SK-N-SH treated with all-trans-retinoic acid at 6 μM for 48 hours (cell line): ENCODE results near the gene GLRB.

Experiments used
- ATAC-seq: fragments of 200-7000 bp; cut with Tn5 transposase; 3 replicates; pipeline ENCODE4 v1.9.1; 2020; ENCODE audit warnings: mild to moderate bottlenecking, moderate library complexity
- ARNTL ChIP-seq: fragments of 450-650 bp; formaldehyde crosslinking; IDR thresholded peaks from 2 replicates; pipeline ENCODE4 v1.5.0; 2020; ENCODE audit warnings: low read depth, mild to moderate bottlenecking, moderate library complexity, borderline replicate concordance
- BACH2 ChIP-seq: fragments of 250-450 bp; sonication (Bioruptor Pico); IDR thresholded peaks from 2 replicates; pipeline ENCODE4 v1.9.0; 2021; ENCODE audit warnings: mild to moderate bottlenecking, borderline replicate concordance
- CSDC2 ChIP-seq: fragments of 250-450 bp; sonication (Bioruptor Pico); IDR thresholded peaks from 2 replicates; pipeline ENCODE4 v1.5.0; 2020; ENCODE audit warnings: mild to moderate bottlenecking, moderate library complexity
- CSRNP3 ChIP-seq: fragments of 250-450 bp; sonication (Bioruptor Pico); IDR thresholded peaks from 2 replicates; pipeline ENCODE4 v1.5.1; 2021; ENCODE audit warnings: mild to moderate bottlenecking, moderate library complexity
- ESRRG ChIP-seq: fragments of 250-450 bp; sonication (Bioruptor Pico); IDR thresholded peaks from 2 replicates; pipeline ENCODE4 v1.6.1; 2021; ENCODE audit warnings: mild to moderate bottlenecking
- GLIS3 ChIP-seq: fragments of 250-450 bp; sonication (Bioruptor Pico); IDR thresholded peaks from 2 replicates; pipeline ENCODE4 v1.5.0; 2020; ENCODE audit warnings: mild to moderate bottlenecking, moderate library complexity
- ISL1 ChIP-seq: fragments of 250-450 bp; sonication (Bioruptor Pico); IDR thresholded peaks from 2 replicates; pipeline ENCODE4 v2.1.2; 2022; ENCODE audit warnings: mild to moderate bottlenecking, moderate library complexity
- OSR1 ChIP-seq: fragments of 250-450 bp; sonication (Bioruptor Pico); IDR thresholded peaks from 2 replicates; pipeline ENCODE4 v1.8.0; 2022; ENCODE audit warnings: moderate library complexity, mild to moderate bottlenecking, inconsistent platforms
- PATZ1 ChIP-seq: fragments of 250-450 bp; sonication (Bioruptor Pico); IDR thresholded peaks from 2 replicates; pipeline ENCODE4 v1.8.0; 2020; ENCODE audit warnings: mild to moderate bottlenecking, moderate library complexity, borderline replicate concordance
- POU6F1 ChIP-seq: fragments of 250-450 bp; sonication (Bioruptor Pico); IDR thresholded peaks from 2 replicates; pipeline ENCODE4 v1.8.0; 2021; ENCODE audit warnings: low read depth, mild to moderate bottlenecking, moderate library complexity, borderline replicate concordance
- PPARA ChIP-seq: fragments of 250-450 bp; sonication (Bioruptor Pico); IDR thresholded peaks from 2 replicates; pipeline ENCODE4 v1.5.0; 2020; ENCODE audit warnings: mild to moderate bottlenecking, borderline replicate concordance
- RARB ChIP-seq: fragments of 250-450 bp; sonication (Bioruptor Pico); IDR thresholded peaks from 2 replicates; pipeline ENCODE4 v1.8.0; 2021; ENCODE audit warnings: mild to moderate bottlenecking, moderate library complexity
- SNAI2 ChIP-seq: fragments of 250-450 bp; sonication (Bioruptor Pico); IDR thresholded peaks from 2 replicates; pipeline ENCODE4 v1.5.0; 2020; ENCODE audit warnings: mild to moderate bottlenecking, moderate library complexity
- TCF4 ChIP-seq: fragments of 250-450 bp; sonication (Bioruptor Pico); IDR thresholded peaks from 2 replicates; pipeline ENCODE4 v1.8.0; 2021; ENCODE audit warnings: mild to moderate bottlenecking, moderate library complexity, borderline replicate concordance
- TOX ChIP-seq: fragments of 250-450 bp; sonication (Bioruptor Pico); IDR thresholded peaks from 2 replicates; pipeline ENCODE4 v1.8.0; 2021; ENCODE audit warnings: mild to moderate bottlenecking, moderate library complexity, borderline replicate concordance
- TSHZ2 ChIP-seq: fragments of 250-450 bp; sonication (Bioruptor Pico); IDR thresholded peaks from 2 replicates; pipeline ENCODE4 v1.5.0; 2020; ENCODE audit warnings: mild to moderate bottlenecking, moderate library complexity
- ZC3H10 ChIP-seq: fragments of 250-450 bp; sonication (Bioruptor Pico); IDR thresholded peaks from 2 replicates; pipeline ENCODE4 v1.5.1; 2021; ENCODE audit warnings: mild to moderate bottlenecking, moderate library complexity
- ZFP3 ChIP-seq: fragments of 250-450 bp; sonication (Bioruptor Pico); IDR thresholded peaks from 2 replicates; pipeline ENCODE4 v1.5.0; 2020; ENCODE audit warnings: mild to moderate bottlenecking, moderate library complexity
- ZNF565 ChIP-seq: fragments of 450-650 bp; formaldehyde crosslinking; conservative IDR thresholded peaks from 2 replicates; pipeline ENCODE4 v1.5.0; 2020; ENCODE audit warnings: low read depth, mild to moderate bottlenecking, moderate library complexity
- ZNF70 ChIP-seq: fragments of 450-650 bp; formaldehyde crosslinking; IDR thresholded peaks from 2 replicates; pipeline ENCODE4 v1.5.0; 2020; ENCODE audit warnings: mild to moderate bottlenecking, moderate library complexity
- ZNF8 ChIP-seq: fragments of 450-650 bp; formaldehyde crosslinking; IDR thresholded peaks from 2 replicates; pipeline ENCODE4 v1.5.0; 2020; ENCODE audit warnings: mild to moderate bottlenecking, moderate library complexity

The GLRB gene

GRCh38 chr4:157099506-157099905 is 23.6 kb downstream of the GLRB start:
- no peak for TF ChIP-seq ZNF70
- no peak for TF ChIP-seq RARB
- TF ChIP-seq ZNF8 (CRISPR knock-in tag) = no peak
- no peak for TF ChIP-seq ESRRG (CRISPR knock-in tag)
- no peak for TF ChIP-seq ARNTL (CRISPR knock-in tag)
- TF ChIP-seq SNAI2 (CRISPR knock-in tag) = no peak
- no peak for TF ChIP-seq GLIS3
- no peak for TF ChIP-seq BACH2 (CRISPR knock-in tag)
- TF ChIP-seq TCF4 = no peak
- TF ChIP-seq PPARA (CRISPR knock-in tag) = no peak
- TF ChIP-seq ISL1 (CRISPR knock-in tag) = no peak
- TF ChIP-seq ZC3H10 (CRISPR knock-in tag) = no peak
- TF ChIP-seq CSDC2 (CRISPR knock-in tag) = no peak
- TF ChIP-seq TOX (CRISPR knock-in tag) = no peak
- TF ChIP-seq POU6F1 (CRISPR knock-in tag) = no peak
- no peak for TF ChIP-seq OSR1 (CRISPR knock-in tag)
- TF ChIP-seq PATZ1 = no peak
- TF ChIP-seq ZNF565 (CRISPR knock-in tag) = no peak
- no peak for ATAC-seq

- ATAC-seq = no peak
- TF ChIP-seq POU6F1 (CRISPR knock-in tag) (no peak), ZFP3 (CRISPR knock-in tag) (no peak), ESRRG (CRISPR knock-in tag) (no peak), CSRNP3 (CRISPR knock-in tag) (no peak), ZNF8 (CRISPR knock-in tag) (no peak), OSR1 (CRISPR knock-in tag) (no peak), TOX (CRISPR knock-in tag) (no peak), RARB (no peak), BACH2 (CRISPR knock-in tag) (no peak), ZC3H10 (CRISPR knock-in tag) (no peak), ZNF565 (CRISPR knock-in tag) (no peak)
Observed at GRCh38 chr4:157104541-157104940, 28.6 kb downstream of the GLRB start.

- no peak for ATAC-seq
- no peak for TF ChIP-seq ZFP3 (CRISPR knock-in tag)
- TF ChIP-seq BACH2 (CRISPR knock-in tag) = no peak
- TF ChIP-seq ZNF70 = no peak
- no peak for TF ChIP-seq RARB
- TF ChIP-seq TSHZ2 (CRISPR knock-in tag) = no peak
- no peak for TF ChIP-seq CSRNP3 (CRISPR knock-in tag)
Observed at GRCh38 chr4:157114671-157115070, 38.7 kb downstream of the GLRB start.
